ENCODE data around the gene IRF2BP2. TPM values are rescaled to one million over a fixed set of nuclear protein-coding genes. Genes with fewer than 3 reads are reported as not detected.

IRF2BP2 gene
- total RNA-seq, 4 donors from 2014 or later: 82.7 to 120 (median 93.3) TPM

DNA sequence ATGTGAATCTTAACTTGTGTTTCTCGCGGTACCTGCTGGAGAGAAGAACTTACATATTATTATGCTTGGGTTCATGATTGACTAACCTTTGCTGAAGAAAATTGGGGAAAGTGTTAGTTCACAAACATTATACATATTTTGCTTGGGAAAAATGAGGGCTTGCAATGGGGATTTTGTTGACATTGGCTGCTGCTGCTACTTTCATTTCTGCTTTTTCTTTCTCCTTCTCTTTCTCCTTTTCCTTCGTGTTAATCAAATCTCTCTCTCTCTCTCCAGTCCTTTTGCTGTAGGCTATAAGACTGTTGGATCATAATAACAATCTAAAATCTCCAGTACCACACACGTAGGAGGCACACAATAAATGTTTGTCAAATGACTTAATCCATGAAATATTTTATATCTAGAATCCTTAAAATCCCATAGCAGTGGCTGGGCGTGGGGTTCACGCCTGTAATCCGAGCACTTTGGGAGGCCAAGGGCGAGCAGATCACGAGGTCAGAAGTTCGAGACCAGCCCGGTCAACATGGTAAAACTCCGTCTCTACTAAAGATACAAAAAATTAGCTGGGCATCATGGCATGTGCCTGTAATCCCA, 23.0 kb downstream of the IRF2BP2 start:
- H3K9me3 ChIP-seq: no peaks in the 10 kb centered on the region
- no peak overlapping the region for H3K4me3 ChIP-seq
- in situ Hi-C loops (cut with MboI; ENCODE audit: low pct_ligation_motif_present in 1 of 4, low pct_unique_long_range_greater_than_20kb in 1 of 4, low sequenced_read_pairs in 3 of 4) (no loop called here), intact Hi-C loops (cut with DNase I; ENCODE audit: low total_unique reads) (no loop called here)
- no peaks in the 10 kb centered on the region for H3K27me3 ChIP-seq
- peak overlapping the region; percentile 76 to 82 (median 78) for H3K27ac ChIP-seq
- H3K36me3 ChIP-seq: no peaks in the 10 kb centered on the region
- no peak for TF ChIP-seq EP300 (IDR thresholded peaks at IDR 0.05; ENCODE audit: low read depth)
- no peak for TF ChIP-seq POLR2A (IDR thresholded peaks at IDR 0.05)
- no peak for TF ChIP-seq POLR2AphosphoS5 (IDR thresholded peaks at IDR 0.05)
- 66 to 70% methylated on average over 10 to 12 of the region's 12 CpGs for WGBS, 2 donors (ENCODE audit: low coverage in 1 of 2)
- peaks cover 0 to 35% (median 12%) of the 10 kb centered on the region in 4 donors for H3K4me1 ChIP-seq
- DNase-seq: no peak

GRCh38 chr1:234586304-234586703, 23.7 kb downstream of the IRF2BP2 start:
- H3K27me3 ChIP-seq: no peaks in the 10 kb centered on the region
- DNase-seq: no peak
- peaks cover 0 to 35% (median 12%) of the 10 kb centered on the region in 4 donors for H3K4me1 ChIP-seq
- no peaks in the 10 kb centered on the region for H3K9me3 ChIP-seq
- in situ Hi-C loops (cut with MboI; ENCODE audit: low pct_ligation_motif_present in 1 of 4, low pct_unique_long_range_greater_than_20kb in 1 of 4, low sequenced_read_pairs in 3 of 4): no loop called here
- no peak overlapping the region for H3K4me3 ChIP-seq
- H3K27ac ChIP-seq: peak overlapping the region; percentile 76 to 82 (median 78)
- intact Hi-C loops (cut with DNase I; ENCODE audit: low total_unique reads): no loop called here
- no peak for TF ChIP-seq CTCF (IDR thresholded peaks at IDR 0.05)
- no peak for TF ChIP-seq POLR2AphosphoS5 (IDR thresholded peaks at IDR 0.05)
- no peak for TF ChIP-seq POLR2A (IDR thresholded peaks at IDR 0.05)
- no peak for TF ChIP-seq EP300 (IDR thresholded peaks at IDR 0.05; ENCODE audit: low read depth)
- 89 to 91% methylated on average over 2 to 5 of the region's 5 CpGs for WGBS, 2 donors (ENCODE audit: low coverage in 1 of 2)
- no peaks in the 10 kb centered on the region for H3K36me3 ChIP-seq

- Histone ChIP-seq H3K4me3 (no peak overlapping the region), H3K9me3 (no peaks in the 10 kb centered on the region), H3K27ac (peak overlapping the region; percentile 76 to 82 (median 78)), H3K36me3 (no peaks in the 10 kb centered on the region), H3K27me3 (no peaks in the 10 kb centered on the region), H3K4me1 (peaks cover 0 to 35% (median 12%) of the 10 kb centered on the region in 4 donors)
- peak; percentile 69 to 87 (median 70) for TF ChIP-seq POLR2AphosphoS5 (IDR thresholded peaks at IDR 0.05)
- no peak for TF ChIP-seq EP300 (IDR thresholded peaks at IDR 0.05; ENCODE audit: low read depth)
- no peak for TF ChIP-seq CTCF (IDR thresholded peaks at IDR 0.05)
- TF ChIP-seq POLR2A (IDR thresholded peaks at IDR 0.05): no peak
- DNase-seq: peak; percentile 30
- in situ Hi-C loops (cut with MboI; ENCODE audit: low pct_ligation_motif_present in 1 of 4, low pct_unique_long_range_greater_than_20kb in 1 of 4, low sequenced_read_pairs in 3 of 4) (no loop called here), intact Hi-C loops (cut with DNase I; ENCODE audit: low total_unique reads) (no loop called here)
- WGBS, 2 donors (ENCODE audit: low coverage in 1 of 2): 50 to 75% methylated on average over 2 to 8 of the region's 8 CpGs
These were observed 24.5 kb downstream of the IRF2BP2 start for GRCh38 chr1:234585330-234586055.

DNA sequence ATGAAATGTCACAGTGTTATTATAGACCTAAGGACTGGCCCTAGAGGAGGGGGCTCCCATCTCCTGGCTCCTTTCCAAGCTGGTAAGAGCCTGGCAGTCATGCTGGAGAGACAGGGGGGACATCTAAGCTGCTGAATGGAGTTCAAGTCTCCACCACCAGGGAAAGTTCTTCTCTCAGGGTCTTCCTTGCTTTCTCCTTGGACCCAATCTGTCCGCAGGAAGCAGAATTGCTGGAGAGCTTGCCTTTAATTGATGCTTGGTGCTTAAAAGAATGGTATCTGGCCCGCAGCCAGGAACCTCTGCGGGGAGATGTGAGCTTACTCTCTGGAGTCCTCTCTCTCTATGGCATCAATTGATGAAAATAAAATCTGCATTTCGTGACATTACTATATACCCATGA, 25.1 kb downstream of the IRF2BP2 start:
- no peak overlapping the region for H3K4me3 ChIP-seq
- in situ Hi-C loops (cut with MboI; ENCODE audit: low pct_ligation_motif_present in 1 of 4, low pct_unique_long_range_greater_than_20kb in 1 of 4, low sequenced_read_pairs in 3 of 4): no loop called here
- peak; percentile 31 for DNase-seq
- no peaks in the 10 kb centered on the region for H3K27me3 ChIP-seq
- TF ChIP-seq POLR2A (IDR thresholded peaks at IDR 0.05) (no peak), CTCF (IDR thresholded peaks at IDR 0.05) (peak in 1 of 5 experiments; percentile 29)
- peaks cover 0 to 35% (median 12%) of the 10 kb centered on the region in 4 donors for H3K4me1 ChIP-seq
- 55 to 67% methylated on average over 2 to 4 of the region's 4 CpGs for WGBS, 2 donors (ENCODE audit: low coverage in 1 of 2)
- intact Hi-C loops (cut with DNase I; ENCODE audit: low total_unique reads): no loop called here
- H3K9me3 ChIP-seq: no peaks in the 10 kb centered on the region
- peak overlapping the region; percentile 76 to 82 (median 78) for H3K27ac ChIP-seq
- H3K36me3 ChIP-seq: no peaks in the 10 kb centered on the region

Measured in transverse colon (tissue), 4 donors.